ENCODE results near the gene CCDC51.

- no peak for TF ChIP-seq CTCF (conservative IDR thresholded peaks at IDR 0.05; ENCODE audit: low read depth in 2 of 2)
- no peak for TF ChIP-seq POLR2AphosphoS5 (IDR thresholded peaks at IDR 0.05; ENCODE audit: low read depth)
- TF ChIP-seq EZH2phosphoT487 (IDR thresholded peaks at IDR 0.05; ENCODE audit: unreplicated experiment) = no peak
- no peak for TF ChIP-seq ZNF462 (CRISPR knock-in tag; IDR thresholded peaks at IDR 0.05)
- TF ChIP-seq ZNF114 (CRISPR knock-in tag; IDR thresholded peaks at IDR 0.05) = no peak
- TF ChIP-seq EZH2 (IDR thresholded peaks at IDR 0.05; ENCODE audit: low read depth, unreplicated experiment) = no peak
Observed at GRCh38 chr3:48446043-48446424, 6.1 kb upstream of the CCDC51 start.

Measured in GM23338 (cell line).